OCI-LY7 (cell line): ENCODE measurements around the gene VOPP1.

Source experiments
- CTCF ChIP-seq: fragments of 200-600 bp; sonication (generic); conservative IDR thresholded peaks from 2 replicates; pipeline ENCODE4 v1.5.1; 2014; ENCODE audit warnings: mild to moderate bottlenecking, antibody characterized with exemption, low read length, moderate library complexity, mixed read lengths
- EZH2phosphoT487 ChIP-seq: fragments of 200-600 bp; sonication (generic); IDR thresholded peaks from 2 replicates; pipeline ENCODE4 v1.6.1; 2018; ENCODE audit warnings: low read depth, borderline replicate concordance, mild to moderate bottlenecking, mixed run types, antibody characterized with exemption, low read length, moderate library complexity, mixed read lengths

GRCh38 chr7:55486192-55486590 lies 86.1 kb downstream of the VOPP1 start:
- TF ChIP-seq CTCF = no peak
- TF ChIP-seq EZH2phosphoT487 = no peak
